GM19238 (cell line): ENCODE data around the gene C1orf232.

Source experiments
- DNase-seq: peaks from one replicate; pipeline ENCODE4 v3.0.0; 2011; ENCODE audit warnings: low spot score; ENCODE audit not compliant: insufficient read length

C1orf232 gene

GRCh38 chr1:26168410-26169197, at the start of gene C1orf232:
Gene C1orf232 (minus strand): TSS chr1:26168963. CDS start chr1:26168499, 464 bp downstream.
- no peak for DNase-seq

GRCh38 chr1:26215246-26215645, 46.5 kb upstream of the C1orf232 start:
- DNase-seq: no peak

- DNase-seq: no peak
Observed at GRCh38 chr1:26213335-26213905, 44.7 kb upstream of the C1orf232 start.

GRCh38 chr1:26212726-26213125, 44.0 kb upstream of the C1orf232 start:
- DNase-seq: no peak

GRCh38 chr1:26210147-26210870, 41.5 kb upstream of the C1orf232 start:
- DNase-seq: no peak

GRCh38 chr1:26203642-26204318, 35.0 kb upstream of the C1orf232 start:
- DNase-seq: no peak

GRCh38 chr1:26200413-26200812, 31.6 kb upstream of the C1orf232 start:
- DNase-seq: no peak

- no peak for DNase-seq
Observed at GRCh38 chr1:26197813-26198212, 29.1 kb upstream of the C1orf232 start.

GRCh38 chr1:26197301-26197700, 28.5 kb upstream of the C1orf232 start:
- DNase-seq: no peak

- no peak for DNase-seq
Observed at GRCh38 chr1:26195805-26196204, 27.0 kb upstream of the C1orf232 start.

- no peak for DNase-seq
Observed at GRCh38 chr1:26191739-26192138, 23.0 kb upstream of the C1orf232 start.

- DNase-seq: no peak
Observed at GRCh38 chr1:26190373-26190987, 21.7 kb upstream of the C1orf232 start, which contains the start of gene CATSPER4. Gene CATSPER4 (plus strand): TSS chr1:26190602. CDS start chr1:26190628, 26 bp downstream.

GRCh38 chr1:26189751-26190275, 21.1 kb upstream of the C1orf232 start:
- DNase-seq: no peak

- DNase-seq: no peak
Observed at GRCh38 chr1:26189331-26189730, 20.6 kb upstream of the C1orf232 start.

- DNase-seq: no peak
Observed at GRCh38 chr1:26188477-26188876, 19.7 kb upstream of the C1orf232 start.

GRCh38 chr1:26187882-26188281, 19.1 kb upstream of the C1orf232 start:
- no peak for DNase-seq

GRCh38 chr1:26184883-26185282, 16.1 kb upstream of the C1orf232 start:
- no peak for DNase-seq

- no peak for DNase-seq
Observed at GRCh38 chr1:26184086-26184485, 15.3 kb upstream of the C1orf232 start.

GRCh38 chr1:26182383-26182696, 13.6 kb upstream of the C1orf232 start:
- no peak for DNase-seq

- no peak for DNase-seq
Observed at GRCh38 chr1:26181586-26182382, 13.0 kb upstream of the C1orf232 start.
